D341Med (cell line): ENCODE measurements around the gene ANKRD12.

Source experiments
- DNase-seq: peaks from one replicate; pipeline ENCODE4 v3.0.0; 2012; ENCODE audit warnings: low spot score

The ANKRD12 gene

DNA sequence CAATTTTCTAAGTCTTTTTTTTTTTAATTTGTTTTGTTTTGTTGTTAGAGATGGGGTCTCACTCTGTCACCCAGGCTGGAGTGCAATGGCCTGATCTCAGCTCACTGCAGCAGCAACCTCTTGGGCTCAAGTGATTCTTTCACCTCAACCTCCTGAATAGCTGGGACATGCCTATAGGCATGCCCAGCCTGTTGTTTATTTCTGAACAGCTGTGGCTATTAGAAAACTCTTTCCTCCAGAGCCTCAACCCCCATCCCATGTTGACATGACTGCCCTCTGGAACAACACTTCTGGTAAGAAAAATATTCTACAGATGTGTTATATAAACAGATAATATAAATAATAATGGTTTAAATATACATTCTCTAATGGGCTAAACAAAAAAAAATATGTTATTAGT is 153.6 kb downstream of the ANKRD12 start:
- no peak for DNase-seq

GRCh38 chr18:9292047-9292446 is 155.5 kb downstream of the ANKRD12 start:
- no peak for DNase-seq

GRCh38 chr18:9293948-9294347 is 157.4 kb downstream of the ANKRD12 start:
- DNase-seq = no peak

DNA sequence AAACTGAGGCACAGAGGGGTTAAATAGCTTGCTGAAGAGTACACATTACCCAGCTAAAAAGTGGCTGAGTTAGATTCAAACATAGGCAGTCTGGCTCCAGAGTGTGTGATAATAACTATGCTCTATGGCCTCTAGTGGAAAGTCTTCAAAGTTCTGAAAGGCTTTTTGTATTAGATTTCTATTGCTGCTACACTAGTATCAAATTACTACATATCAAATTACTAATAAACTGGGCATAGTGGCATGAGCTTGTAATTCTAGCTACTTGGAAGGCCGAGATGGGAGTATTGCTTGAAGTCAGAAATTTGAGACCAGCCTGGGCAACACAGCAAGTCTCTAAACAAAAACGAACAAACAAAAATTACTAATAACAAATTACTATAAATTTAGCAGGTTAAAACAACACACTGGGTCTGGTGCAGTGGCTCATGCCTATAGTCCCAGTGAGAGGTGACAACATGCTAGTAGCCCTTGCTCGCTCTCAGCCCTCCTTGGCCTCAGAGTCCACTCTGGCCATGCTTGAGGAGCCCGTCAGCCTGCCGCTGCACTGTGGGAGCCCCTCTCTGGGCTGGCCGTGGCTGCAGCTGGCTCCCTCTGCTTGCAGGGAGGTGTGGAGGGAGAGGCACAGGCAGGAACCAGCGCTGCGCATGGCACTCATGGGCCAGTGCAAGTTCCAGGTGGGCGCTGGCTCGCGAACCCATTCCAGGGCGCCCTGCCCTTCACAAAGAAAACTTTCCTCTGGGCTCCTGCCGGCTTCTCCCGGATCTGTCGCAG is 159.8 kb downstream of the ANKRD12 start:
- DNase-seq = no peak

- no peak for DNase-seq
These were observed 160.4 kb downstream of the ANKRD12 start for GRCh38 chr18:9297007-9297393.

- no peak for DNase-seq
These were observed 167.9 kb downstream of the ANKRD12 start for GRCh38 chr18:9304388-9305070.

DNA sequence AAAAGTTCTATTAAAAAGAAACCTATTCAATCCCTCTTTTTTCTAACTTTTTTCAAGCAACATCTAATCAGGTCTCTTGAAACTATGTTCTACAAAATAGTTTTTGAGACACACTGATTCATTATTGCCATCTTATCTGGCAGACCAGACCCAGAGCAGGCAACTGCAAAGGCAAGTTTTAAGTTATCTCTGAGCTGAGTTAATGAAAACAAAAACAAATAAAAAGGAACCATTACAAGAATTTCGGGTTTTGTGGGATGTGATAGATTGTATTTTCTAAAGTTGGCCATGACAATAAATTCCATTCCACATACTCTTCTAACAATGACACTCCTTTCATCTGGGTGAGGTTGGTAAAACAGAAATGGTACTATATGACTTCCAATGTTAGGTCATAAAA is 182.8 kb downstream of the ANKRD12 start:
- no peak for DNase-seq

DNA sequence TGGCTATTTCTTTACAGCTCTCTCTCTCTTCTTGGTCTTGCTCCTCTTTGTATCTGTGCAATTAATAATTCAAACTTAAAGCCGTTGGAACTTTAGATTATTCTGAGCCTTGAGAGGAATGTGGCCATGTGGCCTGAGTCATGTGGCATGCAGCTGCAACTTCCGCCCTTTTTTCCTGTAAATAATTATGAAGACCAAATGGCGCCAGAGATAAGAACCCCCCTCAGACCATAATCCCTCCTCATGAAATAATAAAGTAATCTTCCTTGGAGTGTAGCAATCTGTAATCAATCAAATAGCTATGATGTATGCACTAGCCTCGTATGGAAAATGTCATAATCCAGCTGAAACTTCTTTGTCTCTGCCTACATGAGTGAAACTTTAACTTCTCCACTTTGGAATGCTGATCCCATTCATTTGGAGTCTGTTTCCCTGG is 184.5 kb downstream of the ANKRD12 start:
- DNase-seq = no peak

DNA sequence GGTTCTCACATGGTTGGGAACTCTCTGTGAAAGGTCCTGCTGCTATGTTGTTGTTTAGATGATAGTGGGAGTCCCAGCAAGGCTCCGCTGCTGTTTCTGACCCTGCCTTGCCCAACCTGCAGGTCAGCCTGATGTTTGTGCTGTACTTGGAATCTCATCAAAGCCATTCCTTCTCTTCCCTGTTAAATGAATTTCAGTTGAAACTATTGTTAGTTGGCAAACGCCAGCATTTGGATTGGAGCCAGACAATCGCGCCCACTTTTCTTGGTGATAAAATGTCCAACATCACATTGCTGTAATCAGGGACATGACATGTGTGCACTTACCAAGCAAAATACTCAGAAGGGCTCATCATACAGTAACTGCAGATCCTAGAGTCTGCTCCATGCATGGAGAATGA is 185.2 kb downstream of the ANKRD12 start:
- DNase-seq = no peak

DNA sequence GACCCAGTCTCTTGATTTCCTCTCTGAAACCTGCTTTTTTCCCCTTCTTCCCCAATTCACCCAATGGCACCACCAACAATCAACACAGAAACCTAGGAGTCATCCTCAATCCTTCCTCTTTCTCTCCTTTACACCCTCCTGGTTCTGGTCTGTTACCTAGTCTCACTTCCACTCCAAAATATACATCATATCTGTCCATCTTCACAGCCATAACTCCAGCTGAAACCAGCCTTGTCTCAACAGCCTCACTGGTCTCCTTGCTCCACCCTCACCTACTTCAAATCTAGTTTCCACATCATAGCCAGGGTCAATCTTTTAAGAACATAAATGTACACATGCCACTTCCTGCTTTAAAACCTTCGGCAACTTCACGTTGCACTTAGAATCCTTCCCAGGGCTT is 186.2 kb downstream of the ANKRD12 start:
- DNase-seq = no peak

GRCh38 chr18:9323750-9324445 is 187.3 kb downstream of the ANKRD12 start:
- no peak for DNase-seq

DNA sequence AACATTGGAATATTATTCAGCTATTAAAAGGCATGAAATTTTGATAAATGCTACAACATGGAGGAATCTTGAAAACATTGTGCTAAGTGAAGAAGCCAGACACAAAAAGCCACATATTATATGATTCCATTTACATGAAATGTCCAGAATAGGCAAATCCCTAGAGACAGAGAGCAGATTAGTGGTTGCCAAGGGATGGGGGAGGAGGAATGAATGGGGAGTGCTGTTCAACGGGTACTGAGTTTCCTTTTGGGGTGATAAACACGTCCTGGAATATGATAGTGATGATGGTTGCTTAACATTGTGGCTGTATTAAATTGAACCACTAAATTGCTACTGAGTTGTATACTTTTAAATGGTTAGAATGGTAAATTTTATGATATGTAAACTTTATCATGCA is 189.1 kb downstream of the ANKRD12 start:
- DNase-seq = no peak

GRCh38 chr18:9328776-9329175 is 192.2 kb downstream of the ANKRD12 start:
- no peak for DNase-seq

- no peak for DNase-seq
These were observed 192.9 kb downstream of the ANKRD12 start for GRCh38 chr18:9329471-9329870.

- no peak for DNase-seq
These were observed 193.8 kb downstream of the ANKRD12 start for GRCh38 chr18:9330419-9330818.

GRCh38 chr18:9333441-9334328 is 197.1 kb downstream of the ANKRD12 start:
- DNase-seq = no peak

GRCh38 chr18:9334329-9334972 is 197.9 kb downstream of the ANKRD12 start, which contains the start of gene TWSG1:
Gene TWSG1 (plus strand): TSS chr18:9334773. CDS start chr18:9337230, 2,457 bp downstream.
- DNase-seq = peak; percentile 100

GRCh38 chr18:9334973-9335696 is 198.6 kb downstream of the ANKRD12 start:
- peak; percentile 84 for DNase-seq
